Activated B cell treated with CpG ODN at 0.5 μM for 24 hours (primary cell): ENCODE results near the gene MIEF2. TPM values are rescaled to one million over a fixed set of nuclear protein-coding genes. Genes with fewer than 3 reads are reported as not detected.

Experiments
- ATAC-seq: fragments of 200-7000 bp; cut with Tn5 transposase; one replicate; pipeline ENCODE4 v1.10.0; 2021; ENCODE audit warnings: low read depth, mild to moderate bottlenecking, moderate library complexity
- CTCF ChIA-PET: fragments of 350-600 bp; sonication (Branson Sonifier 250); formaldehyde crosslinking; loops from one replicate; lab custom pipeline; 2021; ENCODE audit warnings: antibody characterized with exemption; lab: Charles Lee
- POLR2A ChIA-PET: fragments of 350-600 bp; sonication (Branson Sonifier 250); formaldehyde crosslinking; loops from one replicate; lab custom pipeline; 2021; ENCODE audit warnings: antibody characterized with exemption; lab: Charles Lee
- DNase-seq: peaks from one replicate; pipeline ENCODE4 v3.0.0; 2022
- H3K27ac Mint-ChIP-seq: one replicate; pipeline ENCODE4 v1.8.0; 2020; ENCODE audit warnings: mixed read lengths
- H3K27me3 Mint-ChIP-seq: one replicate; pipeline ENCODE4 v1.8.0; 2021; ENCODE audit warnings: mixed read lengths
- H3K36me3 Mint-ChIP-seq: one replicate; pipeline ENCODE4 v1.8.0; 2021; ENCODE audit warnings: low read depth, mixed read lengths
- H3K4me1 Mint-ChIP-seq: one replicate; pipeline ENCODE4 v1.8.0; 2021; ENCODE audit warnings: mixed read lengths
- H3K4me3 Mint-ChIP-seq: one replicate; pipeline ENCODE4 v1.8.0; 2020; ENCODE audit warnings: mild to moderate bottlenecking, mixed read lengths
- H3K9me3 Mint-ChIP-seq: one replicate; pipeline ENCODE4 v1.8.0; 2020; ENCODE audit warnings: mixed read lengths
- intact Hi-C: fragments of 100-400 bp; cut with micrococcal nuclease; formaldehyde crosslinking; loops from one replicate; pipeline ENCODE4 v1.15.1; 2024
- total RNA-seq: library from RNA; stranded (reverse); gene quantifications from 2 replicates; pipeline ENCODE4 v1.2.3, GENCODE V29; 2022
- TF ChIP-seq, protein P1 (sequence below): fragments of 200-600 bp; IDR thresholded peaks from one replicate; pipeline ENCODE4 v1.8.0; 2022; ENCODE audit warnings: antibody characterized with exemption, mild to moderate bottlenecking

MIEF2 gene
- total RNA-seq, 1 donor from 2014 or later = 8.8 TPM

DNA sequence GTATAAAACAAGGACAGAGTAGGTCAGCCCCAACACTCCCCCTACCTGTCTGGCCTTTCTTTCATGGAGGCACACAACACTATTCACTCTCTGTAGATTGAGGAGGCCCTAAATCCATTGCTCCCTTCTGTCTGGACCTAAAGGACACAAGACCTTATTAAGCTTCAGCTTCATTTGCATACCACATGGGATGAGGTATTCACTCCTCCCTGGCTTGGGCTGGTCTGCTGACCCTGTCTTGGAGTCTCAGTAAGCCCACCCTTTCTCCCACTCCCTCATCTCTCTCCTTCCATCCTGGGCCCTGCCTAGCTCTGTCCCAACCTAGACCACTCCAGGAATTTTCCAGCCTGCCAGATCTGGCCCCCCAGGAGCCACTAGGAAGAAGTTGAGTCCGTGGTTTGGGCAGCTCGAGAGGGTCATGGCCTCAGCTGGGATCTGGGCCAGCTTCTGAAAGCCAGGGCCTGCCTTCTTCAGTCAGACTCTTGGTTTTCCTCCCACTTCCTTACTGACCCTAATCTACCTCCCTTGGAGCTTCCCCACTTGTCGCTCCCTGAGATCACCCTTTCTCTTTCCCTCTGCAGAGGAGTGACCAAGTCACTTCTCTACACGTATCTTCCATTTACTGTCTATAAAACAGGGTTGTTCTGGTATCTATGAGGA lies 41.6 kb upstream of the MIEF2 start:
- TF ChIP-seq, protein P1, sequence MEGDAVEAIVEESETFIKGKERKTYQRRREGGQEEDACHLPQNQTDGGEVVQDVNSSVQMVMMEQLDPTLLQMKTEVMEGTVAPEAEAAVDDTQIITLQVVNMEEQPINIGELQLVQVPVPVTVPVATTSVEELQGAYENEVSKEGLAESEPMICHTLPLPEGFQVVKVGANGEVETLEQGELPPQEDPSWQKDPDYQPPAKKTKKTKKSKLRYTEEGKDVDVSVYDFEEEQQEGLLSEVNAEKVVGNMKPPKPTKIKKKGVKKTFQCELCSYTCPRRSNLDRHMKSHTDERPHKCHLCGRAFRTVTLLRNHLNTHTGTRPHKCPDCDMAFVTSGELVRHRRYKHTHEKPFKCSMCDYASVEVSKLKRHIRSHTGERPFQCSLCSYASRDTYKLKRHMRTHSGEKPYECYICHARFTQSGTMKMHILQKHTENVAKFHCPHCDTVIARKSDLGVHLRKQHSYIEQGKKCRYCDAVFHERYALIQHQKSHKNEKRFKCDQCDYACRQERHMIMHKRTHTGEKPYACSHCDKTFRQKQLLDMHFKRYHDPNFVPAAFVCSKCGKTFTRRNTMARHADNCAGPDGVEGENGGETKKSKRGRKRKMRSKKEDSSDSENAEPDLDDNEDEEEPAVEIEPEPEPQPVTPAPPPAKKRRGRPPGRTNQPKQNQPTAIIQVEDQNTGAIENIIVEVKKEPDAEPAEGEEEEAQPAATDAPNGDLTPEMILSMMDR = no peak
- Mint-ChIP-seq H3K27me3 (no peaks in the 10 kb centered on the region), H3K9me3 (no peaks in the 10 kb centered on the region), H3K4me3 (no peak overlapping the region), H3K36me3 (no peaks in the 10 kb centered on the region), H3K27ac (peak overlapping the region; percentile 44), H3K4me1 (peaks cover 5% of the 10 kb centered on the region)
- ChIA-PET CTCF (interaction anchor here (1.2 kb wide), 1 partner anchor 78 kb away, joined by 4 read pairs; no protein-coding TSS in a partner anchor), POLR2A (interaction anchor here (0.8 kb wide), 1 partner anchor 36 kb away, joined by 3 read pairs; the partner anchor contains the start of gene ALKBH5)
- DNase-seq = no peak
- ATAC-seq = no peak
- intact Hi-C loops = no loop called here

DNA sequence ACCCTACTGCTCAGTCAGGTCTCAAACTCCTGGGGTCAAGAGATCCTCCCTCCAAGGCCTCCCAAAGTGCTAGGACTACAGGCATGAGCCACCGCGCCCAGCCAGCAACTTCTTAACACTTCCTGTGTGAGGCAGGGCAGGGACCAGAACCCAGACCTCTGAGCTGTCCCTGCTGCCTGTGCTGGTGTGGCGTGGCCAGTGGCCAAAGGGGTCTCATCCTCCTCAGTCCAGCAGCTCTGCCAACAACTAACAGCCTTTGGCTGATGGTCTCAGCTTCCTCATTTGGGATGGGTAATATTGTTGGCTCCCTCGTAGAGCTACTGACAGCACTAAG lies 36.4 kb upstream of the MIEF2 start:
- no peak for ATAC-seq
- intact Hi-C loops = no loop called here
- Mint-ChIP-seq H3K27me3 (no peaks in the 10 kb centered on the region), H3K4me3 (no peak overlapping the region), H3K9me3 (no peaks in the 10 kb centered on the region), H3K36me3 (peaks cover 4% of the 10 kb centered on the region), H3K4me1 (peaks cover 9% of the 10 kb centered on the region), H3K27ac (no peak overlapping the region)
- ChIA-PET POLR2A (no interaction called here), CTCF (no interaction called here)
- TF ChIP-seq, protein P1 = no peak
- DNase-seq = no peak

DNA sequence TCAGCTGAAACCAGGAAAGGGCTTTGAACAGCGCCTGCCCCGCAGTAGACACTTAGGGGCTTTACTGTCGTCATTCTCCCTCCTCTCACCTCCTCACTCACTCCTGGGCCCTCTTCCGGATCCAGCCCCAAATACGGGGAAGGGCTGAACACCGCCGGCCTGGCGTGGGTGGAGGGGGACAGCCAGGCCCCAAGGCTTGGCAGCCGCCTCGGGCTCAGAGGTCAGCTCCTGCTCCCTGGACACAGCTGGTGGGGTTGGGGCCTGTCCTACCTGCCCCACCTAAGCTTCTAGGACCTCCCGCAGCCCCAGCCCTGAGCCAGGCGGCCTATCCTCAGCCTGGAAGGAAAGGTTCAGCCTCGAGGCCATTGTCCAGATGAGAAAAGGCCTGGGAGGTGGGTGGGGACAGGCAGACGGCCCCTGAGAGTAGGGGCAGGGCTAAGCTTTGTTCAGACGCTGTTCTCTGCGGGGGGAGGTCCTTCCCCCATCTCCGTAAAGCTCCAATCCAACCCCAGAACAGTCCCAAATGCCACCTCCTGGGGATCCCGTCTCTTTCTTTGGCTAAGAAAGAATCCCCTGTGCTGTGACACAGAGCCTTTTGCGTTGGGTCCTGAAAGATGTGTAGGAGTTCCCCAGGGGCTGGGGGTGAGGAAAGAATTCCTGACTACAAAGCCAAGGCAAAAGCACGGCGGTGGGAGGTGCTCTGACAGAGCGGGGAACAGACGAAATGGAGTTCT lies 35.9 kb upstream of the MIEF2 start:
- TF ChIP-seq, protein P1 = no peak
- H3K27ac Mint-ChIP-seq = peak overlapping the region; percentile 12
- H3K27me3 Mint-ChIP-seq = no peaks in the 10 kb centered on the region
- H3K4me1 Mint-ChIP-seq = peaks cover 9% of the 10 kb centered on the region
- H3K9me3 Mint-ChIP-seq = no peaks in the 10 kb centered on the region
- intact Hi-C loops = loop anchor here (1.0 to 5.0 kb wide), 4 partner anchors 36 to 558 kb away; partner anchors contain the start of genes ALKBH5, MIEF2, SMCR8 and TVP23B
- ATAC-seq (no peak), DNase-seq (no peak)
- CTCF ChIA-PET = no interaction called here
- H3K4me3 Mint-ChIP-seq = peak overlapping the region; percentile 38
- POLR2A ChIA-PET = interaction anchor here (0.6 kb wide), 1 partner anchor 11 kb away, joined by 3 read pairs; no protein-coding TSS in a partner anchor
- H3K36me3 Mint-ChIP-seq = peaks cover 4% of the 10 kb centered on the region

- intact Hi-C loops = loop anchor here (1.0 to 5.0 kb wide), 4 partner anchors 35 to 557 kb away; partner anchors contain the start of genes ALKBH5, MIEF2, SMCR8 and TVP23B
- CTCF ChIA-PET = no interaction called here
- DNase-seq (peak; percentile 95), ATAC-seq (peak; percentile 98)
- peak within 1 kb of the TSS; percentile 86 for H3K27ac Mint-ChIP-seq
- peak within 1 kb of the TSS; percentile 94 for H3K4me3 Mint-ChIP-seq
- TF ChIP-seq, protein P1 = no peak
- POLR2A ChIA-PET = interaction anchor here (0.6 to 1.0 kb wide), 2 partner anchors 12 to 42 kb away, joined by 3 read pairs; partner anchors contain the start of gene ALKBH5
- H3K4me1 Mint-ChIP-seq = peaks cover 9% of the 10 kb centered on the region
- no peaks in the 10 kb centered on the region for H3K9me3 Mint-ChIP-seq
- H3K36me3 Mint-ChIP-seq = peaks cover 4% of the 10 kb centered on the region
- no peaks in the 10 kb centered on the region for H3K27me3 Mint-ChIP-seq
These were observed 35.3 kb upstream of the MIEF2 start, which contains the start of gene LLGL1 for GRCh38 chr17:18225121-18225641. Gene LLGL1 (plus strand): TSS chr17:18225635. CDS start chr17:18225683, 48 bp downstream.
